GM10266 (cell line): ENCODE results near the gene ANKRD44.

Experiments
- DNase-seq: peaks from one replicate; pipeline ENCODE4 v3.0.0; 2012; ENCODE audit errors: extremely low spot score
- TF ChIP-seq, protein P1 (sequence below): IDR thresholded peaks from 2 replicates; pipeline ENCODE4 v1.5.1; 2012; ENCODE audit warnings: mild to moderate bottlenecking, low read depth; ENCODE audit not compliant: control insufficient read depth, insufficient read depth; ENCODE audit errors: missing control alignments

ANKRD44 gene

DNA sequence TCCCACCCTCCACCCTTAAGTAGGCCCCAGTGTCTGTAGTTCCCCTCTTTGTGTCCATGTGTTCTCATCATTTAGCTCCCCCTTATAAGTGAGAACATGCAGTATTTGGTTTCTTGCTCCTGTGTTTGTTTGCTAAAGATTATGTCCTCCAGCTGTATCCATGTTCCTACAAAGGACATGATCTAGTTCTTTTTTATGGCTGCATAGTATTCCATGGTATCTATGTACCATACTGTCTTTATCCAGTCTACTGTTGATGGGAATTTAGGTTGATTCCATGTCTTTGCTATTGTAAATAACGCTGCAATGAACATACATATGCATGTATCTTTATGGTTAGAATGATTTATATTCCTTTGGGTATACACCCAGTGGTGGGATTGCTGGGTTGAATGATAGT, 233.9 kb downstream of the ANKRD44 start:
- DNase-seq: no peak
- TF ChIP-seq, protein P1, sequence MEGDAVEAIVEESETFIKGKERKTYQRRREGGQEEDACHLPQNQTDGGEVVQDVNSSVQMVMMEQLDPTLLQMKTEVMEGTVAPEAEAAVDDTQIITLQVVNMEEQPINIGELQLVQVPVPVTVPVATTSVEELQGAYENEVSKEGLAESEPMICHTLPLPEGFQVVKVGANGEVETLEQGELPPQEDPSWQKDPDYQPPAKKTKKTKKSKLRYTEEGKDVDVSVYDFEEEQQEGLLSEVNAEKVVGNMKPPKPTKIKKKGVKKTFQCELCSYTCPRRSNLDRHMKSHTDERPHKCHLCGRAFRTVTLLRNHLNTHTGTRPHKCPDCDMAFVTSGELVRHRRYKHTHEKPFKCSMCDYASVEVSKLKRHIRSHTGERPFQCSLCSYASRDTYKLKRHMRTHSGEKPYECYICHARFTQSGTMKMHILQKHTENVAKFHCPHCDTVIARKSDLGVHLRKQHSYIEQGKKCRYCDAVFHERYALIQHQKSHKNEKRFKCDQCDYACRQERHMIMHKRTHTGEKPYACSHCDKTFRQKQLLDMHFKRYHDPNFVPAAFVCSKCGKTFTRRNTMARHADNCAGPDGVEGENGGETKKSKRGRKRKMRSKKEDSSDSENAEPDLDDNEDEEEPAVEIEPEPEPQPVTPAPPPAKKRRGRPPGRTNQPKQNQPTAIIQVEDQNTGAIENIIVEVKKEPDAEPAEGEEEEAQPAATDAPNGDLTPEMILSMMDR: no peak

DNA sequence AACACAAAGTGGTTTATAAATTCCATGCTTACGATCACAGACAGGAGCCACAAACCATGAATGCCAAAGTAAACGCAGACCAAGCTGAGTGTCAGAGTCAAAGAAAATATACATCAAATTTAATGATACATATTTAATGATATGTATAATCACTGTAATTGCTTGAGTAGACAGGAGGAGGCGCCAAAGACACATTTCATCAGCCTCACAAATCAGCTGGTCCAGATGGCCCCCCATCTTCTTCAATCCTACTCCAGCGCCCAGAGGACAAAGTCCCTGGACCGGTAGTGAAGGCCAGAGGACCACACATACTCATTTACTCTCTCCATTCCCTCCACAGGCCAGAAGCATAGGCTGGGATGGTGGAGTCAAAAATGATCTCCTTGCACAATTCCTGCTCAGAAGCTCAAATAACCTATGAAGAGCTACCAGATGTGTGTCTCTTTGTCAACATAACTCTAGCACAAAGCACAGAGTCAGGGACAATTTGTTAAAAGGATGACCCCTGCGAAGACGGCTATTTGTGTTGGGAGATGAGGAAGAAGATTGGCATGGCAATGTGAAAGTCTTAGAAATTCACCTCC, 234.7 kb downstream of the ANKRD44 start:
- no peak for DNase-seq
- TF ChIP-seq, protein P1: peak; percentile 16

DNA sequence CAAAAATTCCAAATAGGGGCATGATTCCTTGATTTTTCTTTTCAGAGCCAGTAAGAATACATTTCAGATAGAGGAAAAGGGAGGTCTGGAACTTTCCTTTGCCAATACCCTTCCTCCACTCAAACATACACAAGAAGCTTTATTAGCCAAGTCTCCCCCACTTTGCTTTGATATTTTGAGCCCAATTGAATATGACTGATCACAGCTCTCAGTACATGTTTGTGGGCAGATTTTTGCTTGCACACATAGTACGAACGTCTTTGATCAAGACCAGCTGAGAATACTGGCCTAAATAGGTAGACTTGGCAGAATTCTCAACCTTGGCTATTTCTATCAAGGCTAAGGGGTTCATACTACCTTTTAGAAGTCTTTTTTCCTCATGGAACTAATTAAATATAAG, 235.3 kb downstream of the ANKRD44 start:
- TF ChIP-seq, protein P1: no peak
- DNase-seq: no peak

DNA sequence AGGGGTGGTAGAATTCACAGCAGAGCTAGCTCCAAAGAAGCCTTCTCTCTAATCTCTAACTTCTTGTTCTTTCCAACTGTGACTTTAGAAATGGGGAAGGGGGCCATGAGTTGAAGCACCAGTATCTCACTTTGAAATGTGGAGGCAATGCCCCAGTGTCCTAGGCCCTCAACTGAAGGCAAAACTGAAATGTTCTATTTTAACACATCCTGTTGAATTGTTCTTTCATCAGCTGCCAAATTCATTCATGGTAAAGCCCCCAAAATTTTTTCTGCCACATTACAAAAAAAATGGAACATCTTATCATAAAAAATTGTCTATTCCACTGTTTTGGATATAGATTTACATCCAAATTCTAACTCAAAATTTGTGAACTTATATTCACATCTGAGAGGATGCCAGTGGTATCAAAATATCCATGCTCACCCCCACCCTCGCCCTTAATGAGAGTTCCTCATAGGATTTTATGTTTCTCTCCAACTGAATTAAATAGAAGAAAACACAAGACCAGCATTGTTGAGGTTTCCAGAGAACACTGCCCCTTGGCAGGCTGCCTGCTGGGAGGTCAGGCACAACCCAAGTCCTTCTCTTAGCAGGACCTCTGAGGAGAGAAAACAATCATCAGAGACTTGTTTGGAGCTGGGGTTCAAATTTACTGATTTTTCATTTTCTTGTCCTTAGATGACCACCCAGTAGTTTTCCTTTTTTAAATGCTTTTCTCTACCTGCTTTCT, 236.7 kb downstream of the ANKRD44 start:
- peak; percentile 16 for DNase-seq

DNA sequence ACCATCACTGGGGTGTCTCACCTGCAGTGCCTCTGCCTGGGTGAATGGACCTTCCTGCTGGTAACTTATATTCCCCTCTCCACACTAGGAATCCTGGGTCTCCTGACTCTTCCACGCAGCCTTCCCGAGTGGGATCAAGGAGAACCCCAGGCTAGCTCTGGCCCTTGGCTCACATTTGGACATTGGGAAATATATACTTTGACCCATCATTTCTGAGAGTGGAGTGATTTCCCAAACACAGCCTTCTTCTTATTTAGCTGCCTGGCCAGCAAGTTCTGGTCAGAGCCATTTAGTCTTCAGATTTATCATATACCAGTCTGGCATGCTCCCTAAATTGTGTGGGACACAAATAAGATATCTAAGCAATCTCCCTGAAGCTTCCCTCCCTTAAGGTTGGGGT, 237.3 kb downstream of the ANKRD44 start:
- TF ChIP-seq, protein P1: no peak
- no peak for DNase-seq

More for the DNA sequence above, 236.7 kb downstream of the ANKRD44 start:
- TF ChIP-seq, protein P1: no peak

DNA sequence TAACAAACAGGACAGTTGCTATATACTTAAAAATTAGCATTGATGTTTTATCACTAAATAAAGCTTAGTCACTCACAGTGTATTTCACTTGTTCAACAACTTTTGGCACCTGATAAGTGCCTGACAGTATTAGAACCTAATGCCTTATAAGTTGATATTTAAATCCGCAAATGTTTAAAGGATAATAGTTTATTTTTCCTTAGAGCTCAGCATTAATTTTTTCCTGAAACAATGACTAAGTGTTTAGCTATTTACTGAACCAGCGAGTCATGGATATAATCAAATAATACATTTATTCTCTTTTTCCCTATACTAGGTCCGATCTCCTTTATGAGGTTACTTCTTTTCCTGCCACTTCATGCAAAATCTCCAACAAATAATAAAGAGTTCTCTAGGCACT, 238.0 kb downstream of the ANKRD44 start:
- DNase-seq: no peak
- TF ChIP-seq, protein P1: no peak

DNA sequence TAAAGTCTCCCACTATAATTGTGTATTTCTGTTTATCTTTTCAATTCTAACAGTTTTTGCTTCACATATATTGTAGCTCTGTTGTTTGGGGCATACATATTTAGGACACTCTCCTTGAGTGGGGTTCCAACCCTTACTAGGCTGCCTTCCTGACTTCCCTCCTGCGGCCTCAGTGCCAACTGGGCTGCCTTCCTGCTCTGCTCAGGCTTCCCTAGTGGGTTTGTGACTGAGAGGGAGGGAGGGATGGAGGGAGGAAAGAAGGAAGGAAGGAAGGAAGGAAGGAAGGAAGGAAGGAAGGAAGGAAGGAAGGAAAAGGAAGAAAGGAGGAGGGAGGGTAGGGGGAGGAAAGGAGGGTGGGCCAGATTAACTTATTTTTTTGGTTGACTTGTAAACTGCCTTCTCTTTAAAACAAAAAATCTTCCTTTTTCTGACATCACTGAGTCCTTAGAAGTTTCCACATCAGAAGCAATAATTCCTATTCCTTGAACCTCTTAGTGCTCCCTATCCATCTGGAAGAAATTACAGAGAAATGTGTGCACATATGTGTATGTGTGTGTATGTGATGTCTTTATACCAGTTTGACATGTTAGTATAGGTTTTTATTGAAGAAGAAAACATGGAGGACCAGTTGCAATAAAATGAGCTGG, 238.7 kb downstream of the ANKRD44 start:
- no peak for DNase-seq
- TF ChIP-seq, protein P1: no peak
